22Rv1 (cell line): ENCODE measurements around the gene DNER.

ENCODE experiments used
- ZFX ChIP-seq: fragments of 450-650 bp; IDR thresholded peaks from 2 replicates; pipeline ENCODE4 v1.6.1; 2017; ENCODE audit warnings: antibody characterized with exemption, borderline replicate concordance
- TF ChIP-seq, protein P1 (sequence below): fragments of 450-650 bp; IDR thresholded peaks from 2 replicates; pipeline ENCODE4 v1.5.1; 2017; ENCODE audit warnings: mild to moderate bottlenecking

DNA sequence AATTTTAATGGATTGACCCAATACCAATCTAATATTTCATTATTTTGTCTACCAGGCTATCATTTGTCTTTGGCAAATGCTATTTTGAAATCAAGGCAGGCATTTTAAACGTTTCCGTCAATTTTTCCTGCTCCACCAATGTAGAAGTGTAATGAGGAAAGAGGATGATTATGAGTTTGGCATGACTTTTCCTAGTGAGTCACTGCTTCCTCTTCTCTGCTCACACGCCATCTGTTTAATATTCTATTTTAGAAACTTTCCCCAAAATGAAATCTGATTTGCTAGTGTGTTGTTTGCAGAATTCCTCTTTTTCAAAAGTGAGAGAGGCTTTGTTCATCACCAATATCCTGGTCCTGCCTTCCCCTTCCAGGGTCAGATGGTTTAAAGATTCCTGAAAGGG lies 400.8 kb downstream of the DNER start:
- TF ChIP-seq, protein P1, sequence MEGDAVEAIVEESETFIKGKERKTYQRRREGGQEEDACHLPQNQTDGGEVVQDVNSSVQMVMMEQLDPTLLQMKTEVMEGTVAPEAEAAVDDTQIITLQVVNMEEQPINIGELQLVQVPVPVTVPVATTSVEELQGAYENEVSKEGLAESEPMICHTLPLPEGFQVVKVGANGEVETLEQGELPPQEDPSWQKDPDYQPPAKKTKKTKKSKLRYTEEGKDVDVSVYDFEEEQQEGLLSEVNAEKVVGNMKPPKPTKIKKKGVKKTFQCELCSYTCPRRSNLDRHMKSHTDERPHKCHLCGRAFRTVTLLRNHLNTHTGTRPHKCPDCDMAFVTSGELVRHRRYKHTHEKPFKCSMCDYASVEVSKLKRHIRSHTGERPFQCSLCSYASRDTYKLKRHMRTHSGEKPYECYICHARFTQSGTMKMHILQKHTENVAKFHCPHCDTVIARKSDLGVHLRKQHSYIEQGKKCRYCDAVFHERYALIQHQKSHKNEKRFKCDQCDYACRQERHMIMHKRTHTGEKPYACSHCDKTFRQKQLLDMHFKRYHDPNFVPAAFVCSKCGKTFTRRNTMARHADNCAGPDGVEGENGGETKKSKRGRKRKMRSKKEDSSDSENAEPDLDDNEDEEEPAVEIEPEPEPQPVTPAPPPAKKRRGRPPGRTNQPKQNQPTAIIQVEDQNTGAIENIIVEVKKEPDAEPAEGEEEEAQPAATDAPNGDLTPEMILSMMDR: no peak
- no peak for TF ChIP-seq ZFX
